Measurements from ENCODE around the gene SUPT20H. TPM values are rescaled to one million over a fixed set of nuclear protein-coding genes. Genes with fewer than 3 reads are reported as not detected.

The SUPT20H gene
- total and polyA plus RNA-seq, 2 of the 13 experiments (the other 11 are each of a cell fraction or from before 2014, with no cell fraction given): 35.0 to 63.6 TPM

GRCh38 chr13:37059848-37060192 is 332 bp upstream of the SUPT20H start:
- POLR2A ChIA-PET: no interaction called here
- in situ Hi-C loops (cut with HindIII; ENCODE audit: extremely low pct_ligation_motif_present, low pct_unique_long_range_greater_than_20kb) (no loop called here), intact Hi-C loops (cut with micrococcal nuclease; ENCODE audit: unreplicated experiment) (loop anchor here (1.0 to 5.0 kb wide), 3 partner anchors 9 to 241 kb away; partner anchors contain the start of genes EXOSC8 and RFXAP)
- Histone ChIP-seq H3K79me2 (ENCODE audit: insufficient read depth, low read length) (peaks cover 28% of the 10 kb centered on the region), H2AFZ (ENCODE audit: low read length) (peak overlapping the region; percentile 99), H4K20me1 (ENCODE audit: insufficient read depth, low read length) (no peaks in the 10 kb centered on the region), H3K9me3 (ENCODE audit: low read length) (no peaks in the 10 kb centered on the region), H3K27ac (ENCODE audit: extremely low read length, insufficient read depth, low read length) (no peak overlapping the region), H3K27me3 (ENCODE audit: control insufficient read depth in 1 of 2, insufficient read depth in 2 of 2, low read length in 2 of 2) (peaks cover 0 to 3% of the 10 kb centered on the region in 2 experiments; a peak in 1 of 5 replicates), H3K4me1 (ENCODE audit: insufficient read depth, low read length) (peaks cover 18% of the 10 kb centered on the region), H3K4me2 (ENCODE audit: low read depth, low read length) (peak overlapping the region; percentile 77), H3K4me3 (replicated peaks in 1 of 3; ENCODE audit: insufficient read depth in 1 of 3, low read depth in 2 of 3, low read length in 3 of 3) (peak overlapping the region; percentile 69 to 89 (median 86)), H3K9ac (ENCODE audit: insufficient read depth, low read depth, low read length) (peak overlapping the region; percentile 66), H3K36me3 (replicated peaks in 1 of 2; ENCODE audit: control insufficient read depth in 1 of 2, insufficient read depth in 2 of 2, low read length in 2 of 2) (no peaks in the 10 kb centered on the region)
- DNase-seq (ENCODE audit: low spot score) (no peak), FAIRE-seq (no peak), ATAC-seq (peak; percentile 34)
- whole genome bisulfite sequencing (ENCODE audit: low lambda C conversion rate): 1% methylated on average over 10 of the region's 10 CpGs
- BruUV-seq (replicated peaks): no TSS peak
- CTCF ChIA-PET (ENCODE audit: low intra/inter-chr PET ratio, low total read pairs): no interaction called here
- TF ChIP-seq ZNF337 (CRISPR knock-in tag; IDR thresholded peaks at IDR 0.05; ENCODE audit: borderline replicate concordance, low read depth): 0 out of 2 replicates have a peak, but pooled peaks have one; percentile 14
- no peak for TF ChIP-seq HNF4G (IDR thresholded peaks at IDR 0.05; ENCODE audit: borderline replicate concordance, low read depth, low read length)
- TF ChIP-seq HNF4G (CRISPR knock-in tag; IDR thresholded peaks at IDR 0.05; ENCODE audit: borderline replicate concordance, low read depth): no peak
- TF ChIP-seq ZNF615 (CRISPR knock-in tag; IDR thresholded peaks at IDR 0.05; ENCODE audit: borderline replicate concordance): 0 out of 2 replicates have a peak, but pooled peaks have one; percentile 43
- 0 out of 2 replicates have a peak, but pooled peaks have one; percentile 8 for TF ChIP-seq YEATS2 (CRISPR knock-in tag; IDR thresholded peaks at IDR 0.05; ENCODE audit: borderline replicate concordance)
- TF ChIP-seq, protein P1, sequence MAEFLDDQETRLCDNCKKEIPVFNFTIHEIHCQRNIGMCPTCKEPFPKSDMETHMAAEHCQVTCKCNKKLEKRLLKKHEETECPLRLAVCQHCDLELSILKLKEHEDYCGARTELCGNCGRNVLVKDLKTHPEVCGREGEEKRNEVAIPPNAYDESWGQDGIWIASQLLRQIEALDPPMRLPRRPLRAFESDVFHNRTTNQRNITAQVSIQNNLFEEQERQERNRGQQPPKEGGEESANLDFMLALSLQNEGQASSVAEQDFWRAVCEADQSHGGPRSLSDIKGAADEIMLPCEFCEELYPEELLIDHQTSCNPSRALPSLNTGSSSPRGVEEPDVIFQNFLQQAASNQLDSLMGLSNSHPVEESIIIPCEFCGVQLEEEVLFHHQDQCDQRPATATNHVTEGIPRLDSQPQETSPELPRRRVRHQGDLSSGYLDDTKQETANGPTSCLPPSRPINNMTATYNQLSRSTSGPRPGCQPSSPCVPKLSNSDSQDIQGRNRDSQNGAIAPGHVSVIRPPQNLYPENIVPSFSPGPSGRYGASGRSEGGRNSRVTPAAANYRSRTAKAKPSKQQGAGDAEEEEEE (CRISPR knock-in tag; IDR thresholded peaks at IDR 0.05; ENCODE audit: borderline replicate concordance): no peak
- TF ChIP-seq PAWR (CRISPR knock-in tag; IDR thresholded peaks at IDR 0.05; ENCODE audit: borderline replicate concordance): no peak
- 0 out of 2 replicates have a peak, but pooled peaks have one; percentile 3 for TF ChIP-seq ZBTB25 (CRISPR knock-in tag; IDR thresholded peaks at IDR 0.05)
- no peak for TF ChIP-seq KLF12 (CRISPR knock-in tag; IDR thresholded peaks at IDR 0.05; ENCODE audit: borderline replicate concordance)
- TF ChIP-seq ZNF687 (CRISPR knock-in tag; IDR thresholded peaks at IDR 0.05): no peak
- TF ChIP-seq ZNF530 (CRISPR knock-in tag; IDR thresholded peaks at IDR 0.05; ENCODE audit: low read depth): no peak
- TF ChIP-seq CREBL2 (CRISPR knock-in tag; IDR thresholded peaks at IDR 0.05; ENCODE audit: borderline replicate concordance): no peak
- TF ChIP-seq HOXA3 (CRISPR knock-in tag; IDR thresholded peaks at IDR 0.05): no peak
- TF ChIP-seq ZFP37 (CRISPR knock-in tag; IDR thresholded peaks at IDR 0.05; ENCODE audit: borderline replicate concordance): no peak
- TF ChIP-seq TBP (CRISPR knock-in tag; IDR thresholded peaks at IDR 0.05): no peak
- TF ChIP-seq NFIC (IDR thresholded peaks at IDR 0.05; ENCODE audit: low read length): no peak
